SKM-1 (cell line): ENCODE data around the gene RMDN2.
"Not testable (repeated sequence)": the region's sequence is repeated elsewhere in the genome, so short reads cannot be mapped to it uniquely, and the experiment has no call there.

Source experiments
- DNase-seq: peaks from one replicate; lab custom pipeline; 2025; ENCODE audit not compliant: unreplicated experiment; lab: John Stamatoyannopoulos, UW

RMDN2 gene

GRCh38 chr2:37984589-37984988 lies 59.5 kb downstream of the RMDN2 start:
- no peak for DNase-seq

GRCh38 chr2:37985333-37985732 lies 60.2 kb downstream of the RMDN2 start:
- DNase-seq = peak; percentile 27

DNA sequence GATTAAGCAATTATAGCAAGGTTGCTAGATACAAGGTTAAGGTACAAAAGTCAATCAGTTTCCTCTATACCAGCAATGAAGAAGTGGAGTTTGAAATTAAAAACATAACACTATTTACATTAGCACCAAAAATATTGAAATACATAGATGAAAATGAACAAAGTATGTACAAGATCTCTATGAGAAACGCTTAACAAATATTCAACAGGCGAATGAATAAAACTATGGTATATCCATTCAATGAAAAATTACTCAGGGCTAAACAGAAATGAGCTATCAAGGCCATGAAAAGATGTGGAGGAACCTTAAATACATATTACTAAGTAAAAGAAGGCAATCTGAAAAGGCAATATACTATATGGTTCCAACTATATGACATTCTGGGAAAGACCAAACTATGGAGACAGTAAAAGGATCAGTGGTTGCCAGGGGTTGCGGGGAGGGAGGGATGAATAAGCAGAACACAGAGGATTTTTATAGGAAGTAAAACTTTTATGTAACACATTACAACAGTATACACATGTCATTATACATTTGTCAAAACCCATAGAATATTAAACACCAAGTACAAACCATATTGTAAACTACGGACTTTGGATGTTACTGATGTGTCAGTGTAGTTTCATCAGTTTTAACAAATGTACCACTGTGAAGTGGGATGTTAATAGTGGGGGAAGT lies 62.1 kb downstream of the RMDN2 start:
- no peak for DNase-seq

GRCh38 chr2:37992601-37993000 lies 67.5 kb downstream of the RMDN2 start:
- no peak for DNase-seq

GRCh38 chr2:37993143-37993542 lies 68.1 kb downstream of the RMDN2 start:
- DNase-seq = no peak

DNA sequence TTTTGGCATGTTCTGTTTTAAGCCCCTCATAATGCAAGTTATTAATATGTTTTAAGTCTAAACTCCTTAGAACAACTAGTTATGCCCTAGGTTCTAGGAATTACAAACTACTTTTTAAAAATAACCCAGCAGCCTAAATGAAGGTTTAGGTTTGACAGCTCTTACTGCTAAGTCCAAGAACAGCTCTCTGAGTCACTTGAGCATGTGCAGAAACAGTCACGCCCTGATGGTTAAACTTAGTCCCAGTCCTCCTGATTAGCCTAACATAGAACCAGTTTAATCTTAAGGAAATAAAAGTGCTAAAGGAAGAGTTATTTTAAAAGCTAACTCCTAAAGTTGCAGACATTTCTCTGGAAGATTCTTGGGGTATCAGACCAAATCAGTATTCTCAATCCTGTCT lies 72.5 kb downstream of the RMDN2 start:
- DNase-seq = no peak

GRCh38 chr2:38000485-38001222 lies 75.6 kb downstream of the RMDN2 start:
- DNase-seq = no peak

GRCh38 chr2:38010187-38010586 lies 85.1 kb downstream of the RMDN2 start:
- not testable (repeated sequence) for DNase-seq

DNA sequence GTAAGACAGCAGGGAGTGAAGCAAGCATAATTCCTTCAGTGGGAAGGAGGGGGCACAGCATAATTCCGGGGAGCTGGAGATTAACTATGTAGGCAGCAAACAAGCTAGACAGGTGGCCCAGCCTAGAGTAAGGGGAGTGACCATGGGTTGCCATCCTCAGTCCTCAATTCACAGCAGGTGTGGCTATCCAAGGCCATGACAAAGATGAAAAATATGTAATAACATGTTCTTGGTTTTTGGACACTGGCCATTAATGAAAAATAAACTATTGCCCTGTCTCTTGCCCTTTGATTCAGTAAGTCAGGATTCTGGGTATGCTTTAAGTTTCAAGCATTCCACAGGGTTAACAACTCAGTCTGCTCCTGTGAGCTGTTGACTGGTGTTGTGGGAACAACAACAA lies 85.9 kb downstream of the RMDN2 start:
- no peak for DNase-seq

GRCh38 chr2:38013158-38013752 lies 88.2 kb downstream of the RMDN2 start:
- no peak for DNase-seq

GRCh38 chr2:38016219-38016618 lies 91.1 kb downstream of the RMDN2 start:
- DNase-seq = no peak

DNA sequence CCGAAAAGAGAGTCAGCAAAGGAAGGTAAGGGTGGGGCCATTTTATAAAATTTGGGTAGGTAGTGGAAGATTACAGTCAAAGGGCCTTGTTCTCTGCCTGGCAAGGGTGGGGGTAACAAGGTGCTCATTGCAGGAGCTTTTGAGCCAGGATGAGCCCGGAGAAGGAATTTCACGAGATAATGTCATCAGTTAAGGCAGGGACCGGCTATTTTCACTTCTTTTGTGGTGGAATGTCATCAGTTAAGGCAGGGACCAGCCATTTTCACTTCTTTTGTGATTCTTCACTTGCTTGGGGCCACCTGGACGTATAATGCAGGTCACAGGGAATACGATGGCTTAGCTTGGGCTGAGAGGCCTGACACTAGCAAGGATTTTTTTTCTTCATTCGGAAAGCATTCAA lies 92.7 kb downstream of the RMDN2 start:
- no peak for DNase-seq

DNA sequence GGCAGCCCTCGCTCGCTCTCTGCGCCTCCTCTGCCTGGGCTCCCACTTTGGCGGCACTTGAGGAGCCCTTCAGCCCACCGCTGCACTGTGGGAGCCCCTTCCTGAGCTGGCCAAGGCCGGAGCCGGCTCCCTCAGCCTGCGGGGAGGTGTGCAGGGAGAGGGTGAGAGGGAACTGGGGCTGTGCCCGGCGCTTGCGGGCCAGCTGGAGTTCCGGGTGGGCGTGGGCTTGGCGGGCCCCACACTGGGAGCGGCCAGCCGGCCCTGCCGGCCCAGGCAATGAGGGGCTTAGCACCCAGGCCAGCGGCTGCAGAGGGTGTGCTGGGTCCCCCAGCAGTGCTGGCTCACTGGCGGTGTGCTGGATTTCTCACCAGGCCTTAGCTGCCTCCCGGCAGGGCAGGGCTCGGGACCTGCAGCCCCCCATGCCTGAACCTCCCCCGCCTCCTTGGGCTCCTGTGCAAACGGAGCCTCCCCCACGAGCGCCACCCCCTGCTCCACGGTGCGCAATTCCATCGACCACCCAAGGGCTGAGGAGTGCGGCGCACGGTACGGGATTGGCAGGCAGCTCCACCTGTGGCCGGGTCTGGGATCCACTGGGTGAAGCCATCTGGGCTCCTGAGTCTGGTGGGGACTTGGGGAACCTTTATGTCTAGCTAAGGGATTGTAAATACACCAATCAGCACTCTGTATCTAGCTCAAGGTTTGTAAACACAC lies 95.4 kb downstream of the RMDN2 start:
- not testable (repeated sequence) for DNase-seq

- DNase-seq = no peak
Measured at GRCh38 chr2:38021589-38021988, 96.5 kb downstream of the RMDN2 start.

- DNase-seq = no peak
Measured at GRCh38 chr2:38026846-38027245, 101.8 kb downstream of the RMDN2 start.

GRCh38 chr2:38028829-38029228 lies 103.7 kb downstream of the RMDN2 start:
- DNase-seq = no peak

DNA sequence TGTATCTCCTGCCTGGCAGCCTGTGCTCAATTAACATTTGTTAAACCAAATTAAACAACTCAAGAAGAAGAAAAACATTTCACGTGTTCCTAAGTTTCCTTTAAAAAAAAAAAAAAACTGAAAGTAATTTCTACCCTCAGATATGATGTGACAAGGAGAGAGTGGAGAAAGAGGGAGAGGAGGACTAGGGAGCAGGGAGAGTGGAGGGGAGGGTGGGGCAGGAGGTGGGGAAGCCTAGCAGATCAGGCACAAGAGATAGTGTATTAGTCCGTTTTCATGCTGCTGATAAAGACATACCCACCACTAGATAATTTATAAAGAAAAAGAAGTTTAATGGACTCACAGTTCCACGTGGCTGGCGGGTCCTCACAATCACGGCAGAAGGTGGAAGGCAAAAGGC lies 104.4 kb downstream of the RMDN2 start:
- no peak for DNase-seq

GRCh38 chr2:38030635-38031355 lies 105.7 kb downstream of the RMDN2 start:
- no peak for DNase-seq

DNA sequence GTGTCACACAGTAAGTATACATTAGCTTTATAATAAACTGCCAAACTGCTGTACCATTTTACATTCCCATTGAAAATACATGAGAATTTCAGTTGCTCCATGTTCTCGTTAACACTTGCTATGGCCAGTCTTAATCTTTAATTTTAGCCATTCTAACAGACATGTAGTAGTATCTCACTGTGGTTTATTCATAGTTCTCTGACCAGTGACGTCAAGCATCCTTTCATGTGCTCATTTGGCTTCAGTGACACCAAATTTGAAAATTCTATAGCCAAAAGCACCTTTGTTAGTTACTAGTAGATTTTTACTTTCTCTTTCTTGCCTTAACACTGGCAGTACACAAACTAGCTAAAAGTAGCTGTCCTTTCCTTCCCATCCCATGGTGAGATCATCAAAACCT lies 107.9 kb downstream of the RMDN2 start:
- DNase-seq = no peak

DNA sequence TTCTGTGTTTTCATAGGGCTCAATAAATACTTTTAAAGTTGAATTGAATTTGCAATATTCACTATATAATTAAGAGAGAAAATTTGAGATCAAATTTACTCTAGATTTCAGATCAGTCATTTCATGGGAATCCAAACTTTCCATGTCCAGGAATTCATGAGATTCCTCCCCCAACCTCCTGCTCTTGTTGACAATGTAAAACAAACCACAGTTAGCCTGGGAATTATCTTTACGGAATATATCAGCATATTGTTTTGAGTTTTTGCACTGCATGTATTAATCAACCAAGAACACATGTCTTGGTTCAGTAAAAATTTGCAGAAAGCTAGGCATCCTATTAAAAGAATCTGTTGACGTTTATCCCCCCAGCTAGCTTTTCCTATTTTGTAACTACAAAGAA lies 108.6 kb downstream of the RMDN2 start:
- DNase-seq = no peak

DNA sequence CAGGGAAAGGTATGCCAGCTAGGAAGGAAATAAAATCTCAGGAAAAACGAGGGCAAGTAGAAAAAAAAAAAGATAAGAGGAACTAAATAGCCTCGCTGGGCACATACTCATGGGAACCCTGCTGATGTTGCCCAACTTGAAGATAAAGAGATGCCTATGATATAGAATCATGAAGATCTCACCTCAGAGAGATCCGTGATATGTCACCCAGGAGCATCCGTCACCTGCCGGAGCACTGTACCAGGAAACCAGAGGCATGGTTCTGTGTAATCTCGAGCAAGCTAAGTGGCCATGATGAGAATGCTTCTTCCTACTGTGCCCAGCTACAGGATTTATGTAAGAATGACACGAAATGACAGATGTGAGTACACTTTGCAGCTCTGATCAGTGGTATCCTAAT lies 110.9 kb downstream of the RMDN2 start:
- no peak for DNase-seq
